ENCODE results near the gene RAB40C. TPM values are rescaled to one million over a fixed set of nuclear protein-coding genes. Genes with fewer than 3 reads are reported as not detected.

The RAB40C gene
- polyA plus RNA-seq, 2 of the 4 experiments (the other 2 are of a cell fraction): 4.4 to 9.7 TPM

- 90% methylated on average over 12 of the region's 12 CpGs for WGBS (ENCODE audit: missing lambda C conversion rate)
- Histone ChIP-seq H3K4me1 (peaks cover 6% of the 10 kb centered on the region; the same call in 2 of the 3 replicates), H3K9me3 (no peaks in the 10 kb centered on the region), H3K4me2 (no peak overlapping the region), H3K27ac (no peak overlapping the region), H3K4me3 (no peak overlapping the region)
- ChIA-PET POLR2A (no interaction called here), CTCF (interaction anchor here (0.6 to 4.1 kb wide), 6 partner anchors 9 to 75 kb away, joined by 3 to 16 read pairs (median 4); partner anchors contain the start of genes METTL26 and RHOT2)
- no peak for TF ChIP-seq FOSL2 (IDR thresholded peaks at IDR 0.05)
- no peak for TF ChIP-seq FOSL2 (CRISPR knock-in tag; IDR thresholded peaks at IDR 0.05)
- no peak for TF ChIP-seq FOSB (CRISPR knock-in tag; IDR thresholded peaks at IDR 0.05)
- no peak for TF ChIP-seq REST (IDR thresholded peaks at IDR 0.05)
- no peak for TF ChIP-seq CEBPB (IDR thresholded peaks at IDR 0.05)
- TF ChIP-seq MAZ (IDR thresholded peaks at IDR 0.05; ENCODE audit: borderline replicate concordance, low read depth, low read length): no peak
- no peak for TF ChIP-seq HOXB13 (CRISPR knock-in tag; IDR thresholded peaks at IDR 0.05; ENCODE audit: low read depth)
- no peak for TF ChIP-seq RARB (CRISPR knock-in tag; IDR thresholded peaks at IDR 0.05)
- no peak for TF ChIP-seq TP53 (CRISPR knock-in tag; IDR thresholded peaks at IDR 0.05)
- TF ChIP-seq FOXS1 (CRISPR knock-in tag; IDR thresholded peaks at IDR 0.05): no peak
- no peak for TF ChIP-seq SREBF2 (IDR thresholded peaks at IDR 0.05)
- no peak for TF ChIP-seq JUN (IDR thresholded peaks at IDR 0.05)
- TF ChIP-seq EHF (CRISPR knock-in tag; IDR thresholded peaks at IDR 0.05): no peak
- TF ChIP-seq HOXA7 (CRISPR knock-in tag; IDR thresholded peaks at IDR 0.05): no peak
- TF ChIP-seq MAFK (IDR thresholded peaks at IDR 0.05; ENCODE audit: partially characterized antibody): no peak
- TF ChIP-seq GATA3 (IDR thresholded peaks at IDR 0.05; ENCODE audit: borderline replicate concordance): no peak
- no peak for TF ChIP-seq NFE2L2 (conservative IDR thresholded peaks at IDR 0.05; ENCODE audit: low read length)
- FAIRE-seq: no peak
- DNase-seq (ENCODE audit: low read depth in 1 of 2, low spot score in 1 of 2): no peak
- ATAC-seq: no peak
These were observed 64.2 kb downstream of the RAB40C start for GRCh38 chr16:654034-654433.

GRCh38 chr16:657487-657886 is 67.6 kb downstream of the RAB40C start:
- DNase-seq (ENCODE audit: low read depth in 1 of 2, low spot score in 1 of 2) (no peak), FAIRE-seq (no peak), ATAC-seq (no peak)
- WGBS (ENCODE audit: missing lambda C conversion rate): 85% methylated on average over 13 of the region's 22 CpGs
- H3K4me2 ChIP-seq: no peak overlapping the region
- TF ChIP-seq ELK1 (IDR thresholded peaks at IDR 0.05; ENCODE audit: low read depth, low read length): no peak
- TF ChIP-seq HOXB13 (CRISPR knock-in tag; IDR thresholded peaks at IDR 0.05; ENCODE audit: low read depth): no peak
- TF ChIP-seq CHD2 (IDR thresholded peaks at IDR 0.05; ENCODE audit: low read length, partially characterized antibody): no peak
- no peak for TF ChIP-seq CBX2 (IDR thresholded peaks at IDR 0.05; ENCODE audit: borderline replicate concordance, low read depth)
- no peak for TF ChIP-seq CTCF (IDR thresholded peaks at IDR 0.05)
- TF ChIP-seq HOXA7 (CRISPR knock-in tag; IDR thresholded peaks at IDR 0.05): no peak
- TF ChIP-seq ZSCAN20 (CRISPR knock-in tag; IDR thresholded peaks at IDR 0.05): no peak
- no peak for TF ChIP-seq ZNF302 (CRISPR knock-in tag; IDR thresholded peaks at IDR 0.05)
- no peak for TF ChIP-seq KDM5A (IDR thresholded peaks at IDR 0.05)
- no peak for TF ChIP-seq HES2 (IDR thresholded peaks at IDR 0.05)
- TF ChIP-seq TP53 (CRISPR knock-in tag; IDR thresholded peaks at IDR 0.05): no peak
- TF ChIP-seq FOSB (CRISPR knock-in tag; IDR thresholded peaks at IDR 0.05): no peak
- TF ChIP-seq FOSL2 (IDR thresholded peaks at IDR 0.05): no peak
- no peak for TF ChIP-seq FOSL2 (CRISPR knock-in tag; IDR thresholded peaks at IDR 0.05)
- TF ChIP-seq GATA3 (IDR thresholded peaks at IDR 0.05; ENCODE audit: borderline replicate concordance): no peak
- no peak for TF ChIP-seq CHD4 (IDR thresholded peaks at IDR 0.05; ENCODE audit: borderline replicate concordance)
- no peak for TF ChIP-seq BHLHE40 (IDR thresholded peaks at IDR 0.05; ENCODE audit: low read depth, low read length)
- no peak for TF ChIP-seq HDAC2 (IDR thresholded peaks at IDR 0.05)
- TF ChIP-seq BCL3 (IDR thresholded peaks at IDR 0.05): no peak
- TF ChIP-seq TFCP2L1 (CRISPR knock-in tag; IDR thresholded peaks at IDR 0.05): no peak
- no peak for TF ChIP-seq ATOH8 (CRISPR knock-in tag; IDR thresholded peaks at IDR 0.05; ENCODE audit: low read depth)
- H3K9me3 ChIP-seq: no peaks in the 10 kb centered on the region
- H3K27ac ChIP-seq: no peak overlapping the region
- CTCF ChIA-PET: interaction anchor here (0.5 to 13.5 kb wide), 8 partner anchors 11 to 561 kb away, joined by 3 to 105 read pairs (median 3); partner anchors contain the start of gene RHOT2
- H3K4me3 ChIP-seq: no peak overlapping the region
- H3K4me1 ChIP-seq: peaks cover 14% of the 10 kb centered on the region
- POLR2A ChIA-PET: no interaction called here

Data from A549 (cell line).